Measurements from ENCODE around the gene SNORC.

Gene SNORC

GRCh38 chr2:232883116-232883721 is 13.2 kb downstream of the SNORC start:
- no peak for DNase-seq

- DNase-seq = no peak
Measured at GRCh38 chr2:232884001-232884421, 13.9 kb downstream of the SNORC start.

GRCh38 chr2:232884549-232885263 is 14.6 kb downstream of the SNORC start:
- DNase-seq = no peak

- DNase-seq = no peak
Measured at GRCh38 chr2:232885264-232885961, 15.3 kb downstream of the SNORC start.

GRCh38 chr2:232886176-232886575 is 16.1 kb downstream of the SNORC start:
- no peak for DNase-seq

GRCh38 chr2:232886632-232887031 is 16.6 kb downstream of the SNORC start:
- no peak for DNase-seq

- no peak for DNase-seq
Measured at GRCh38 chr2:232887171-232887850, 17.2 kb downstream of the SNORC start.

- no peak for DNase-seq
Measured at GRCh38 chr2:232888099-232888836, 18.2 kb downstream of the SNORC start.

- no peak for DNase-seq
Measured at GRCh38 chr2:232888839-232889529, 18.9 kb downstream of the SNORC start.

GRCh38 chr2:232889876-232890401 is 19.9 kb downstream of the SNORC start:
- DNase-seq = no peak

- no peak for DNase-seq
Measured at GRCh38 chr2:232890536-232890895, 20.5 kb downstream of the SNORC start.

- DNase-seq = peak; percentile 9
Measured at GRCh38 chr2:232890896-232891601, 21.0 kb downstream of the SNORC start.

- DNase-seq = peak; percentile 24
Measured at GRCh38 chr2:232891621-232892071, 21.6 kb downstream of the SNORC start.

GRCh38 chr2:232892221-232892620 is 22.2 kb downstream of the SNORC start:
- DNase-seq = no peak

GRCh38 chr2:232892843-232893242 is 22.8 kb downstream of the SNORC start:
- DNase-seq = no peak

GRCh38 chr2:232893834-232894233 is 23.8 kb downstream of the SNORC start:
- no peak for DNase-seq

- DNase-seq = no peak
Measured at GRCh38 chr2:232894251-232894650, 24.2 kb downstream of the SNORC start.

- no peak for DNase-seq
Measured at GRCh38 chr2:232894746-232895145, 24.7 kb downstream of the SNORC start.

- no peak for DNase-seq
Measured at GRCh38 chr2:232896111-232896510, 26.0 kb downstream of the SNORC start.

GRCh38 chr2:232896720-232897597 is 26.9 kb downstream of the SNORC start:
- DNase-seq = no peak
